CD4-positive, alpha-beta T cell treated with Interleukin-15 for 1 hour (primary cell): Measurements from ENCODE around the gene TNFRSF12A.

Experiments used
- DNase-seq: peaks from one replicate; pipeline ENCODE4 v3.0.0-alpha.2; 2020

The TNFRSF12A gene

GRCh38 chr16:3012828-3013420 is 7.2 kb upstream of the TNFRSF12A start, which contains the start of gene CLDN9:
Gene CLDN9, plus strand, starts transcription at chr16:3012923. Its CDS starts 440 bp downstream, at chr16:3013363.
- no peak for DNase-seq

GRCh38 chr16:3013491-3013951 is 6.6 kb upstream of the TNFRSF12A start:
- no peak for DNase-seq

GRCh38 chr16:3013998-3014690 is 6.0 kb upstream of the TNFRSF12A start:
- no peak for DNase-seq

DNA sequence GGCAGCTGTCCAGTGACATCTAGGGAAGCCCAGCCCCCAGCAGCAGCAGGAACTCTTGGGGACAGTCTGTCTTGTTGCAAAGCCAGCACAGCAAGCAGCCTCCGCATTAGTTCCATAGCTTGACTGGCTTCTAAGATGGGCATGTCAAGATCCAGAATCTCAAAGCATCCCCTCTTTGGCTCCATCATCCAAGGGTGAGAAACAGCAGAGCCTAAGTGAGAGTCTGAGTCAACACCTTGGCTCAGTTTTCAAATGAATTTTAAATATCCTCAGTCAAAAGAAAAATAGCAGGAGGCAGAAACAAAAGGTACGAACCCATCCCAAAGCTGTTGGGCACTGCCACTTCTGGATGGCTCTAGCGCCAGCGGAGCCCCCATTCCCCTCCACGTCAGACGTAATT is 5.2 kb upstream of the TNFRSF12A start:
- no peak for DNase-seq

- no peak for DNase-seq
Observed at GRCh38 chr16:3015865-3016521, 4.2 kb upstream of the TNFRSF12A start.

- DNase-seq = no peak
Observed at GRCh38 chr16:3017344-3017743, 2.8 kb upstream of the TNFRSF12A start.

DNA sequence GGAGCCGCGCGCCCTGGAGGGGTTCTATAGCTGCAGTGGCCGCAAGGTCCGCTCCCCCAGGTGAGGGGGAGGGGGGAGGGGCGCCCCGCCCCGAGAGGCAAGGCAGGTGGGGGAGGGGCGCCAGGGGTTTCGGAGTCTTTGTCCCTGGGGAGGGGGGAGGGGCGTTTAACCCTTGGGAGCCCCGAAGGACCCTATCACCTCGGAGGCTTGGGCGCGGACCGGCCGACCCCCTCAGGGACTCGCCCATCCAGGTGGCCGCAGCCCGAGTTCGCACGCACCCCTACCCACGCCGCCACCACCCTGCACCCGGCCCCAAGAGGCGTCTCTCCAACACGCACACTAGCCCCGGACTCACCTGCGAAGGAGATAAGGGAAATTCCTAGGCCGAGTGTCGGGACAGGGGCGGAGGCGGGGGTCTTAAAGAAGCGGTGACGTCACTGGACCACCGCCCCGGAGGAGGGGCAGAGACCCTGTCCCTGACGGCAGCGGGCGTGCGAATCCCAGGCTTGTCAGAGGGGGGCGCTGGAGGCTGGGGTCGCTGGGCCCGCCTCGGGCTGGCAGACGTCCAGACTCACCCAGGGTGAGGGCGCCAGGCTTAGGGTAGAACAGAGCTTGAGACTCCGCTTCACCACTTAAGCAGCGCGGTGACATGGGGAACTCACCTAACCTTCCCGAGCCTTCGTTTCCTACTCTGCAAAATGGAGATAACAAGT is 2.2 kb upstream of the TNFRSF12A start, which contains the start of gene CLDN6:
Gene CLDN6, minus strand, starts transcription at position 390 of the 713 bp plus-strand sequence. CDS start 2,162 bp downstream, outside the sequence.
- DNase-seq = no peak

- no peak for DNase-seq
Observed at GRCh38 chr16:3019594-3020246, 448 bp upstream of the TNFRSF12A start.

GRCh38 chr16:3020604-3021448 is 658 bp downstream of the TNFRSF12A start:
- DNase-seq = peak; percentile 67

GRCh38 chr16:3021449-3022207 is 1.5 kb downstream of the TNFRSF12A start:
- DNase-seq = peak; percentile 66

- peak; percentile 75 for DNase-seq
Observed at GRCh38 chr16:3022208-3022683, 2.1 kb downstream of the TNFRSF12A start.

GRCh38 chr16:3022684-3023414 is 2.7 kb downstream of the TNFRSF12A start:
- no peak for DNase-seq

DNA sequence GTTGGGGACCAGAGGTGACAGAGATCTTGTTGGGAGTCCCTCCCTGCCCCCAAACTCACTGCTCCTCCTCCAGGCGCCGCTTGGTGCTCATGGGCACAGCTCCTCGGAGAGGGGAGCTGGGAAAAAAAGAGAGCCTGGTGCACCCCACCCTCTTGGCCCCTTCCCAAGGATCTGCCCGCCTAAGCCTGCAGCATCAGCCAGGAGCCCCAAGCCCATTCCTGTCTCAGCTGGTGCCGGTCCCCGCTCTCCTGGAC is 3.2 kb downstream of the TNFRSF12A start:
- DNase-seq = no peak

GRCh38 chr16:3023669-3024478 is 3.7 kb downstream of the TNFRSF12A start, which contains the start of the genes HCFC1R1 and THOC6:
Gene HCFC1R1, minus strand, starts transcription at chr16:3023942. Its CDS starts 1 bp downstream, at chr16:3023941.
Gene THOC6, plus strand, starts transcription at chr16:3024035. Its CDS starts 292 bp downstream, at chr16:3024327.
- DNase-seq = peak; percentile 96

DNA sequence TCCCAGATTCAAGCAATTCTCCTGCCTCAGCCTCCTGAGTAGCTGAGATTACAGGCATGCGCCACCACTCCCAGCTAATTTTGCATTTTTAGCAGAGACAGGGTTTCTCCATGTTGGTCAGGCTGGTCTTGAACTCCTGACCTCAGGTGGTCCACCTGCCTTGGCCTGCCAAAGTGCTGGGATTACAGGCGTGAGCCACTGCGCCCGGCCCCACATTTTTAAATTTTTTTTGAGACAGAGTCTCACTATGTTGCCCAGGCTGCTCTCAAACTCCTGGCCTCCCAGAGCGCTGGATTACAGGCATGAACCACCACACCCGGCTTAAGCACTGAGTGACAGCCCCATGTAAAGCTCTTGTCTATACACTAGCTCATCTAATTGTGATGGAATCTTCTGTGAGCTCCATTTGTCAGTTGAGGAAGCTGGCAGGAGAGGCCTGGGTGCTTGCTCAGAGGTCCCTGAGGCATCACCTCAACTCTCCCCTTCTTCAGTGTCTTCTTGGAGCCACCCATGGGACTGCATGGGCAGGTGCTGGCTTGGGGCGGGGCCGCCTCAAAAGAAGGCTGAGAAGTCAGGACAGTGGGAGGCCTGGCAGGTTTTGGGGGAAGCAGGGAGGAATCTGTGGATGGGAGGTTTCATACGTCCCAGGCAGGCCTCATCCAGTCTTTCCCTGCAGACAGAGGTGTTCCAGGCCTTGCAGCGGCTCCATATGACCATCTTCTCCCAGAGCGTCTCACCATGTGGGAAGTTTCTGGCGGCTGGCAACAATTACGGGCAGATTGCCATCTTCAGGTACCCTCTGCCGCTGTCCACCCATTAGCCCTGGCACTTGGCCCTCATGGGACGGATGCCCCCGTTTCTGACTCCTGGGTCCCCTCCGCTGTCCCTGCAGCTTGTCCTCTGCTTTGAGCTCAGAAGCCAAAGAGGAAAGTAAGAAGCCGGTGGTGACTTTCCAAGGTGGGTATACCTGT is 5.1 kb downstream of the TNFRSF12A start:
- no peak for DNase-seq

- DNase-seq = no peak
Observed at GRCh38 chr16:3026003-3026378, 5.8 kb downstream of the TNFRSF12A start.

GRCh38 chr16:3026609-3027488 is 6.7 kb downstream of the TNFRSF12A start:
- DNase-seq = no peak
